AG04450 (cell line): ENCODE data around the gene STK32A. TPM values are rescaled to one million over a fixed set of nuclear protein-coding genes. Genes with fewer than 3 reads are reported as not detected.

Experiments
- CTCF ChIA-PET: fragments of 300-600, 350-600 bp; formaldehyde crosslinking; extraction: SDS; loops from one replicate; lab custom pipeline; 2022; ENCODE audit warnings: antibody characterized with exemption, inconsistent platforms; lab: Charles Lee
- POLR2A ChIA-PET: fragments of 350-600 bp; formaldehyde crosslinking; extraction: SDS; loops from one replicate; lab custom pipeline; 2021; ENCODE audit warnings: antibody characterized with exemption, inconsistent platforms; lab: Yijun Ruan, JAX
- DNase-seq: peaks from one replicate; pipeline ENCODE4 v3.0.0-alpha.2; 2011; ENCODE audit warnings: low read depth, low spot score
- H3K27ac ChIP-seq: one replicate; pipeline ENCODE4 v1.5.1; 2012; ENCODE audit warnings: low read depth, low read length, control low read depth
- H3K27me3 ChIP-seq: one replicate; pipeline ENCODE4 v1.6.0; 2012; ENCODE audit warnings: low read length; ENCODE audit not compliant: control insufficient read depth, insufficient read depth
- H3K4me3 ChIP-seq: 2 replicates; pipeline ENCODE4 v1.5.1; 2011; ENCODE audit warnings: mild to moderate bottlenecking, low read depth, low read length, control low read depth
- H3K9me3 ChIP-seq: 2 replicates; pipeline ENCODE4 v1.5.1; 2012; ENCODE audit warnings: low read length; ENCODE audit not compliant: control insufficient read depth, insufficient read depth
- polyA plus RNA-seq: library from polyadenylated mRNA; depleted of rRNA; stranded (reverse); fragments of >200 nt; gene quantifications from 2 replicates; pipeline ENCODE4 v1.2.3, GENCODE V29; 2011
- TF ChIP-seq, protein P1 (sequence below): IDR thresholded peaks from 2 replicates; pipeline ENCODE4 v1.5.1; 2011; ENCODE audit warnings: low read depth, low read length, control low read depth, inconsistent platforms

Gene STK32A
- polyA plus RNA-seq, 1 experiment, result 0.20 TPM

DNA sequence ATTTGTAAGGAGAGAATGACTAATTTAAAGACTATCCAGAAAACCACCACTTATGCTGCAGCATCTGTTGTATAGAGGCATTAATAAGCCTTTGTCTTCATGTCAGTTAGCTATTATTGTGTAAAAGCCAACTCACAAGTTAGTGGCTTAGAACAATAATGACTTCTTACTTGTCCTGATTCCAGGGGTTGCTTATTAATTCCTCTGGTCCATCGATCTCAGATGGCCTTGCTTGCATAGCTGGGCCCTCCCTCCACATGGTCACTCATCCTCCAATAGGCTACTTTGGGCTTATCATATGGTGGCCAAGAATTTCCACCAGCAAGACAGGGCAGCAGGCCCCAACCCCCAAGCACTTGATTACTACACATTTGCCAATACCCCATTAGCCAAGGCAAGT lies 44.5 kb upstream of the STK32A start:
- no peaks in the 10 kb centered on the region for H3K27me3 ChIP-seq
- CTCF ChIA-PET, result interaction anchor here (2.3 to 2.5 kb wide), 2 partner anchors 11 to 225 kb away, joined by 13 to 51 read pairs; no protein-coding TSS in a partner anchor
- POLR2A ChIA-PET, result no interaction called here
- no peak for DNase-seq
- no peak overlapping the region for H3K4me3 ChIP-seq
- TF ChIP-seq, protein P1, sequence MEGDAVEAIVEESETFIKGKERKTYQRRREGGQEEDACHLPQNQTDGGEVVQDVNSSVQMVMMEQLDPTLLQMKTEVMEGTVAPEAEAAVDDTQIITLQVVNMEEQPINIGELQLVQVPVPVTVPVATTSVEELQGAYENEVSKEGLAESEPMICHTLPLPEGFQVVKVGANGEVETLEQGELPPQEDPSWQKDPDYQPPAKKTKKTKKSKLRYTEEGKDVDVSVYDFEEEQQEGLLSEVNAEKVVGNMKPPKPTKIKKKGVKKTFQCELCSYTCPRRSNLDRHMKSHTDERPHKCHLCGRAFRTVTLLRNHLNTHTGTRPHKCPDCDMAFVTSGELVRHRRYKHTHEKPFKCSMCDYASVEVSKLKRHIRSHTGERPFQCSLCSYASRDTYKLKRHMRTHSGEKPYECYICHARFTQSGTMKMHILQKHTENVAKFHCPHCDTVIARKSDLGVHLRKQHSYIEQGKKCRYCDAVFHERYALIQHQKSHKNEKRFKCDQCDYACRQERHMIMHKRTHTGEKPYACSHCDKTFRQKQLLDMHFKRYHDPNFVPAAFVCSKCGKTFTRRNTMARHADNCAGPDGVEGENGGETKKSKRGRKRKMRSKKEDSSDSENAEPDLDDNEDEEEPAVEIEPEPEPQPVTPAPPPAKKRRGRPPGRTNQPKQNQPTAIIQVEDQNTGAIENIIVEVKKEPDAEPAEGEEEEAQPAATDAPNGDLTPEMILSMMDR, result no peak
- H3K27ac ChIP-seq, result no peak overlapping the region
- H3K9me3 ChIP-seq, result no peaks in the 10 kb centered on the region

DNA sequence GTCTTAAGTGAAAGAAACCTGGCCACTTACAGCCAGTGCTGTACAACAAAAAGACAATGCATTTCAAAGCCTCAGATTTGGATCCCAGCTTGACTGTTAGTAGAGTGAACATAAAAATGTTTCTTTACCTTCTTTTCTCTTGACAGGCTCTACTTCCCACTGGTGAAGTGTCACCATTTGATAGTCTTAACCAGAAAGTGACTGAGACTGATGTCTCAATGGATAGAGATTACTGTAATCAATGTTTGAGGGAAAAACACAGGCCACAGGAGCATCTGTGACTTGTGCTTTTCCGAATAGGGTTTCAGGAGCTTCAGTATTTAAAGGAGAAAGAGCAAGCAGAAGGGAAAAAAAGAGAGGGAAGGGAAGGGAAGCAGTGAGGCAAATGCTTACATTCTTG lies 41.7 kb upstream of the STK32A start:
- DNase-seq, result no peak
- TF ChIP-seq, protein P1, result no peak
- CTCF ChIA-PET, result interaction anchor here (1.3 kb wide), 1 partner anchor 385 kb away, joined by 5 read pairs; no protein-coding TSS in a partner anchor
- Histone ChIP-seq H3K9me3 (no peaks in the 10 kb centered on the region), H3K27ac (no peak overlapping the region), H3K4me3 (no peak overlapping the region), H3K27me3 (no peaks in the 10 kb centered on the region)
- POLR2A ChIA-PET, result no interaction called here

DNA sequence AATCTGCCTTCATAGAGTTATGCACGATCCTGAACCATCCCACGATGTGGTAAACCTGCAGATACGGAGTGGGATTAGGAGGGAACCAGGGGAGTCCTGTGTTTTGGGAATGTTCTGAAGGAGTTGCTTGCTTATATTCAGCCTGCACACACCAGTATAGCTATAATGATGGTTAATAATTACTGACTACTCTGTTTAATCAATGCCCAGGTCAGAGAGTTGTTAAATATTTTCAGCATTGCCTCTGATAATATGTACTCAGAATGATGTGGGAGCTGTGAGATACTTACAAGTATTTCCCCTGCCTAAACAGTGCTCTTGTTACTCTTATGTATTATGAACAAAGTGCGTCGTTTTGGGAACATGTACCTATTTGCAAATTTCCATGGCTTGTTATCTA lies 34.8 kb upstream of the STK32A start:
- POLR2A ChIA-PET, result no interaction called here

DNA sequence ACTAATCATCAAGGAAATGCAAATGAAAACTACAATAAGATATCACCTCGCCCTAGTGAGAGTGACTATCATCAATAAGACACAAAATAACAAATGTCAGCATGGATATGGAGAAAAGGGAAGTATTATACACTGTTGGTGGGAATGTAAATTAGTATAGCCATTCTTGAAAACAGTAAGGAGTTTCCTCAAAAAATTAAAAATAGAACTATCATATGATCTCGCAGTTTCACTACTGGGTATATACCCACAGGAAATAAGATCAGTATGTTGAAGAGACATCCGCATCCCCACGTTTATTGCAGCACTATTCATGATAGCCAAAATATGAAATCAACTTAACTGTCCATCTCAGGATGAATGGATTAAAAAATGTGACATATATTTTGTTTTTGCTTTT lies 31.6 kb upstream of the STK32A start:
- Histone ChIP-seq H3K27ac (no peak overlapping the region), H3K27me3 (no peaks in the 10 kb centered on the region), H3K9me3 (no peaks in the 10 kb centered on the region), H3K4me3 (no peak overlapping the region)
- TF ChIP-seq, protein P1, result no peak
- ChIA-PET POLR2A (no interaction called here), CTCF (interaction anchor here (2.2 kb wide), 1 partner anchor 15 kb away, joined by 11 read pairs; no protein-coding TSS in a partner anchor)
- no peak for DNase-seq

More for the DNA sequence above, 34.8 kb upstream of the STK32A start:
- Histone ChIP-seq H3K27ac (no peak overlapping the region), H3K9me3 (no peaks in the 10 kb centered on the region), H3K4me3 (no peak overlapping the region), H3K27me3 (no peaks in the 10 kb centered on the region)
- no peak for DNase-seq
- TF ChIP-seq, protein P1, result no peak
- CTCF ChIA-PET, result interaction anchor here (1.6 to 6.1 kb wide), 2 partner anchors 11 to 378 kb away, joined by 6 to 45 read pairs; no protein-coding TSS in a partner anchor

DNA sequence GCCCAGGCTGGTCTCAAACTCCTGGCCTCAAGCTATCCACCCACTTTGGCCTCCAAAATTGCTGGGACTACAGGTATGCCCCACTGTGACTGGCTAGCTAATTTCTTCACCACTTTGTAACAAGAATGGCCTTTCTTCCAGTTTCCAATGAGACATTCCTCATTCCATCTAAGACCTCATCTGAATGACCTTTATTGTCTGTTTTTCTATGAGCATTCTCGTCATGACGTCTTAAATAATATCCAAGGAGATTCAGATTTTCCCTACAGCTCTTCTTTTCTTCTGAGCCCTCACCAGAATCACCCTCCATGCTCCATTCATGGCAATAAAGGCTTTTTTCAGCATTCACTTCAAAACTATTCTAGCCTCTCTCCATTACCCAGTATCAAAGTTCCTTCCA lies 30.2 kb upstream of the STK32A start:
- POLR2A ChIA-PET, result no interaction called here
- Histone ChIP-seq H3K27me3 (no peaks in the 10 kb centered on the region), H3K4me3 (no peak overlapping the region), H3K9me3 (no peaks in the 10 kb centered on the region), H3K27ac (no peak overlapping the region)
- CTCF ChIA-PET, result interaction anchor here (2.2 kb wide), 1 partner anchor 16 kb away, joined by 11 read pairs; no protein-coding TSS in a partner anchor
- TF ChIP-seq, protein P1, result no peak
- no peak for DNase-seq
